ENCODE results near the gene MRPL54. TPM values are rescaled to one million over a fixed set of nuclear protein-coding genes. Genes with fewer than 3 reads are reported as not detected.
"Not testable (repeated sequence)": the region's sequence is repeated elsewhere in the genome, so short reads cannot be mapped to it uniquely, and the experiment has no call there.

The MRPL54 gene
- total and polyA plus RNA-seq, 3 donors from 2014 or later = 42.4 to 96.4 (median 57.4) TPM

- intact Hi-C loops (cut with DNase I; ENCODE audit: low total_unique reads) = no loop called here
- Histone ChIP-seq H3K27ac (no peak overlapping the region), H3K4me3 (no peak overlapping the region), H3K4me1 (no peaks in the 10 kb centered on the region), H3K27me3 (no peaks in the 10 kb centered on the region), H3K36me3 (ENCODE audit: low read depth, missing control alignments) (no peaks in the 10 kb centered on the region), H3K9me3 (no peaks in the 10 kb centered on the region)
- TF ChIP-seq POLR2A (IDR thresholded peaks at IDR 0.05) = no peak
- no peak for TF ChIP-seq CTCF (IDR thresholded peaks at IDR 0.05)
- 87 to 90% methylated on average over 4 of the region's 4 CpGs for WGBS, 2 donors
- DNase-seq = no peak
Observed at GRCh38 chr19:3814648-3815047, 52.2 kb downstream of the MRPL54 start.

GRCh38 chr19:3816148-3816547 is 53.7 kb downstream of the MRPL54 start:
- intact Hi-C loops (cut with DNase I; ENCODE audit: low total_unique reads); H3K9me3 ChIP-seq; H3K27me3 ChIP-seq; H3K36me3 ChIP-seq (ENCODE audit: low read depth, missing control alignments); H3K27ac ChIP-seq; DNase-seq; H3K4me1 ChIP-seq; H3K4me3 ChIP-seq: not testable (repeated sequence)
- 92 to 96% methylated on average over 9 of the region's 9 CpGs for WGBS, 2 donors

- H3K27ac ChIP-seq = no peak overlapping the region
- H3K9me3 ChIP-seq = no peaks in the 10 kb centered on the region
- no peaks in the 10 kb centered on the region for H3K27me3 ChIP-seq
- no peaks in the 10 kb centered on the region for H3K4me1 ChIP-seq
- no peak for DNase-seq
- WGBS, 2 donors = 87 to 88% methylated on average over 25 to 45 of the region's 45 CpGs
- intact Hi-C loops (cut with DNase I; ENCODE audit: low total_unique reads) = no loop called here
- TF ChIP-seq POLR2A (IDR thresholded peaks at IDR 0.05) = no peak
- TF ChIP-seq CTCF (IDR thresholded peaks at IDR 0.05) = no peak
- H3K36me3 ChIP-seq (ENCODE audit: low read depth, missing control alignments) = no peaks in the 10 kb centered on the region
- no peak overlapping the region for H3K4me3 ChIP-seq
Observed at GRCh38 chr19:3816566-3817218, 54.2 kb downstream of the MRPL54 start.

Small RNAs within 50 kb of the gene (small RNA-seq; reads per million reads assigned to genes)
- gene AC005777.1 = 0 reads per million in 2 donors

Other genes starting within 250 kb of the MRPL54 start
- gene TEKTIP1, start 223.5 kb upstream of the MRPL54 start, total RNA-seq = 10 to 100 TPM; 35.8 to 55.9 TPM
- gene TEKTIP1, start 223.5 kb upstream of the MRPL54 start, polyA plus RNA-seq (ENCODE audit: insufficient read depth, low read depth, low replicate concordance) = 68.2 TPM
- 10 to 100 TPM; 83.9 to 95.1 TPM for gene MFSD12, start 205.1 kb upstream of the MRPL54 start, total RNA-seq
- gene MFSD12, start 205.1 kb upstream of the MRPL54 start, polyA plus RNA-seq (ENCODE audit: insufficient read depth, low read depth, low replicate concordance) = 32.8 TPM
- gene HMG20B, start 189.7 kb upstream of the MRPL54 start, total RNA-seq = 100 to 1,000 TPM; 108 to 129 TPM
- 66.2 TPM for gene HMG20B, start 189.7 kb upstream of the MRPL54 start, polyA plus RNA-seq (ENCODE audit: insufficient read depth, low read depth, low replicate concordance)
- under 1 TPM; 0.50 to 0.87 TPM for gene GIPC3, start 177.2 kb upstream of the MRPL54 start, total RNA-seq
- 1.5 TPM for gene GIPC3, start 177.2 kb upstream of the MRPL54 start, polyA plus RNA-seq (ENCODE audit: insufficient read depth, low read depth, low replicate concordance)
- gene TBXA2R, start 155.8 kb upstream of the MRPL54 start, total RNA-seq = 1 to 10 TPM; 1.3 to 3.2 TPM
- 1.8 TPM for gene TBXA2R, start 155.8 kb upstream of the MRPL54 start, polyA plus RNA-seq (ENCODE audit: insufficient read depth, low read depth, low replicate concordance)
- 10 to 100 TPM; 52.8 to 57.5 TPM for gene CACTIN, start 135.9 kb upstream of the MRPL54 start, total RNA-seq
- 26.9 TPM for gene CACTIN, start 135.9 kb upstream of the MRPL54 start, polyA plus RNA-seq (ENCODE audit: insufficient read depth, low read depth, low replicate concordance)
- gene PIP5K1C, start 62.2 kb upstream of the MRPL54 start, total RNA-seq = 10 to 100 TPM; 80.2 to 87.0 TPM
- gene PIP5K1C, start 62.2 kb upstream of the MRPL54 start, polyA plus RNA-seq (ENCODE audit: insufficient read depth, low read depth, low replicate concordance) = 99.1 TPM
- gene TJP3, start 54.3 kb upstream of the MRPL54 start, total RNA-seq = 10 to 100 TPM; 37.2 to 81.1 TPM
- 125 TPM for gene TJP3, start 54.3 kb upstream of the MRPL54 start, polyA plus RNA-seq (ENCODE audit: insufficient read depth, low read depth, low replicate concordance)
- gene APBA3, start 990 bp upstream of the MRPL54 start, total RNA-seq = 10 to 100 TPM; 34.4 to 48.3 TPM
- 12.0 TPM for gene APBA3, start 990 bp upstream of the MRPL54 start, polyA plus RNA-seq (ENCODE audit: insufficient read depth, low read depth, low replicate concordance)
- gene RAX2, start 9.5 kb downstream of the MRPL54 start, total RNA-seq = under 1 TPM in 1 of 2 donors, not detected in 1; 0.24 TPM
- not detected for gene RAX2, start 9.5 kb downstream of the MRPL54 start, polyA plus RNA-seq (ENCODE audit: insufficient read depth, low read depth, low replicate concordance)
- 10 to 100 TPM; 10.1 TPM for gene MATK, start 23.7 kb downstream of the MRPL54 start, total RNA-seq
- gene MATK, start 23.7 kb downstream of the MRPL54 start, polyA plus RNA-seq (ENCODE audit: insufficient read depth, low read depth, low replicate concordance) = 6.0 TPM
- gene ZFR2, start 106.4 kb downstream of the MRPL54 start, total RNA-seq = 10 to 100 TPM; 23.4 to 34.1 TPM
- 35.0 TPM for gene ZFR2, start 106.4 kb downstream of the MRPL54 start, polyA plus RNA-seq (ENCODE audit: insufficient read depth, low read depth, low replicate concordance)
- 1 to 10 TPM; 1.7 to 4.8 TPM for gene ATCAY, start 118.0 kb downstream of the MRPL54 start, total RNA-seq
- 0.32 TPM for gene ATCAY, start 118.0 kb downstream of the MRPL54 start, polyA plus RNA-seq (ENCODE audit: insufficient read depth, low read depth, low replicate concordance)
- 1 to 10 TPM; 1.7 to 3.2 TPM for gene NMRK2, start 170.4 kb downstream of the MRPL54 start, total RNA-seq
- 1.7 TPM for gene NMRK2, start 170.4 kb downstream of the MRPL54 start, polyA plus RNA-seq (ENCODE audit: insufficient read depth, low read depth, low replicate concordance)
- 100 to 1,000 TPM; 102 to 111 TPM for gene DAPK3, start 208.4 kb downstream of the MRPL54 start, total RNA-seq
- 89.8 TPM for gene DAPK3, start 208.4 kb downstream of the MRPL54 start, polyA plus RNA-seq (ENCODE audit: insufficient read depth, low read depth, low replicate concordance)
- gene EEF2, start 222.8 kb downstream of the MRPL54 start, total RNA-seq = 1,000 to 10,000 TPM in 1 of 2 donors, 100 to 1,000 TPM in 1; 909 to 1,599 TPM
- gene EEF2, start 222.8 kb downstream of the MRPL54 start, polyA plus RNA-seq (ENCODE audit: insufficient read depth, low read depth, low replicate concordance) = 1,429 TPM
- gene PIAS4, start 245.1 kb downstream of the MRPL54 start, total RNA-seq = 10 to 100 TPM; 89.1 to 94.5 TPM
- gene PIAS4, start 245.1 kb downstream of the MRPL54 start, polyA plus RNA-seq (ENCODE audit: insufficient read depth, low read depth, low replicate concordance) = 142 TPM

All from testis (tissue), 3 donors.